ENCODE results near the gene HPS4. TPM values are rescaled to one million over a fixed set of nuclear protein-coding genes. Genes with fewer than 3 reads are reported as not detected.

Gene HPS4
- total RNA-seq, 1 donor from 2014 or later: 34.2 TPM

DNA sequence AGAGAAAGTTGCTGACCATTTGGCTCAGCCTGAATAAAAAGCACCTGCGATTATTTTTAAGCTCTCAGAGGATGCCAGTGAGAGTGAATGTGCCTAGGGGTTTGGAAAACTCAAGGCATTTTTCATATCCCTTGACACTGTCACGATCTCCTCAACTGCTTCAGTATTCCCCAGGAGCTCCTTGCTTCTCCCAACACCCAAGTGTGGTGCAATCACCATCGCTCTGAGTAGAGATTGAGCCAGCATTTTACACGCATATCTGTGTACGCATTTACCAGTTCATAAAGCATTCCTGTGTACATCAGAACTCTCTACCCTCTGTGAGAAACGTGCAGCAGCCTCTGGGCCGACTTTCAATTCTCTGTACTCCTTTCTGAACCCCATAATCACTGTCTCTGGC, 1.4 kb upstream of the HPS4 start:
- Mint-ChIP-seq H3K4me3 (ENCODE audit: unreplicated experiment) (no peak overlapping the region), H3K27ac (ENCODE audit: unreplicated experiment) (no peak overlapping the region), H3K9me3 (ENCODE audit: unreplicated experiment) (no peaks in the 10 kb centered on the region), H3K27me3 (ENCODE audit: unreplicated experiment) (peaks cover 3% of the 10 kb centered on the region), H3K4me1 (ENCODE audit: unreplicated experiment) (peaks cover 33% of the 10 kb centered on the region), H3K36me3 (ENCODE audit: low read depth, unreplicated experiment) (peaks cover 17% of the 10 kb centered on the region)
- no peak for DNase-seq (ENCODE audit: low spot score)
- no peak for TF ChIP-seq CTCF (IDR thresholded peaks at IDR 0.05; ENCODE audit: unreplicated experiment)

GRCh38 chr22:26484360-26484706, 750 bp upstream of the HPS4 start:
- no peak for TF ChIP-seq CTCF (IDR thresholded peaks at IDR 0.05; ENCODE audit: unreplicated experiment)
- peaks cover 32% of the 10 kb centered on the region for H3K4me1 Mint-ChIP-seq (ENCODE audit: unreplicated experiment)
- H3K27me3 Mint-ChIP-seq (ENCODE audit: unreplicated experiment): peaks cover 3% of the 10 kb centered on the region
- peaks cover 21% of the 10 kb centered on the region for H3K36me3 Mint-ChIP-seq (ENCODE audit: low read depth, unreplicated experiment)
- no peak for DNase-seq (ENCODE audit: low spot score)
- H3K27ac Mint-ChIP-seq (ENCODE audit: unreplicated experiment): peak overlapping the region; percentile 82
- H3K9me3 Mint-ChIP-seq (ENCODE audit: unreplicated experiment): no peaks in the 10 kb centered on the region
- peak overlapping the region; percentile 93 for H3K4me3 Mint-ChIP-seq (ENCODE audit: unreplicated experiment)

DNA sequence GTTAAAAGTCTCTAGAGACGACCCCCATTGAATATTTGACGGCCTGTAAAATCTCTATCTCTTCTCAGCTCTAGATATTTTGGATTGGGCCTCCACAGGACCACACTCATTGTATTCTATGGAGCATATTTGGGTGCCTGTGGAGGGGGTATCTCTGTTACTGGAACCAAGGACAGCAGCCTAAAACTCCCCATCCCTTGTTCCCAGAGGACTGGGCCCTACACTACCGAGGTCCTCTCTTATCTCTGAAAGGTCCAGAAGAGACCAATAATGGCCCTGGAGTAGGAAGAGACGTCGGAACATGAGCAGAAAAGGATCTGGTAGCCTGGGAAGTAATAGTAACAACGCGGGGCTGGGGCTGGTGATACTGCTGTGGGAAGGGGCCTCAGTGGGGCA, 542 bp downstream of the HPS4 start:
- peak overlapping the region; percentile 93 for H3K4me3 Mint-ChIP-seq (ENCODE audit: unreplicated experiment)
- TF ChIP-seq CTCF (IDR thresholded peaks at IDR 0.05; ENCODE audit: unreplicated experiment): no peak
- no peak for DNase-seq (ENCODE audit: low spot score)
- H3K36me3 Mint-ChIP-seq (ENCODE audit: low read depth, unreplicated experiment): peaks cover 15% of the 10 kb centered on the region
- H3K9me3 Mint-ChIP-seq (ENCODE audit: unreplicated experiment): no peaks in the 10 kb centered on the region
- H3K4me1 Mint-ChIP-seq (ENCODE audit: unreplicated experiment): peaks cover 34% of the 10 kb centered on the region
- peaks cover 3% of the 10 kb centered on the region for H3K27me3 Mint-ChIP-seq (ENCODE audit: unreplicated experiment)
- H3K27ac Mint-ChIP-seq (ENCODE audit: unreplicated experiment): peak overlapping the region; percentile 93

- DNase-seq (ENCODE audit: low spot score): no peak
- no peak for TF ChIP-seq CTCF (IDR thresholded peaks at IDR 0.05; ENCODE audit: unreplicated experiment)
- peak overlapping the region; percentile 93 for H3K27ac Mint-ChIP-seq (ENCODE audit: unreplicated experiment)
- H3K36me3 Mint-ChIP-seq (ENCODE audit: low read depth, unreplicated experiment): peaks cover 17% of the 10 kb centered on the region
- peak overlapping the region; percentile 93 for H3K4me3 Mint-ChIP-seq (ENCODE audit: unreplicated experiment)
- H3K4me1 Mint-ChIP-seq (ENCODE audit: unreplicated experiment): peaks cover 34% of the 10 kb centered on the region
- H3K27me3 Mint-ChIP-seq (ENCODE audit: unreplicated experiment): peaks cover 3% of the 10 kb centered on the region
- no peaks in the 10 kb centered on the region for H3K9me3 Mint-ChIP-seq (ENCODE audit: unreplicated experiment)
Measured at GRCh38 chr22:26482161-26482560, 1.4 kb downstream of the HPS4 start.

GRCh38 chr22:26481694-26482093, 1.9 kb downstream of the HPS4 start:
- H3K4me1 Mint-ChIP-seq (ENCODE audit: unreplicated experiment): peaks cover 34% of the 10 kb centered on the region

More at GRCh38 chr22:26481694-26482093, 1.9 kb downstream of the HPS4 start:
- no peak for TF ChIP-seq CTCF (IDR thresholded peaks at IDR 0.05; ENCODE audit: unreplicated experiment)
- H3K27me3 Mint-ChIP-seq (ENCODE audit: unreplicated experiment): peaks cover 3% of the 10 kb centered on the region
- H3K27ac Mint-ChIP-seq (ENCODE audit: unreplicated experiment): no peak overlapping the region
- H3K36me3 Mint-ChIP-seq (ENCODE audit: low read depth, unreplicated experiment): peaks cover 22% of the 10 kb centered on the region
- DNase-seq (ENCODE audit: low spot score): no peak
- no peak overlapping the region for H3K4me3 Mint-ChIP-seq (ENCODE audit: unreplicated experiment)
- H3K9me3 Mint-ChIP-seq (ENCODE audit: unreplicated experiment): no peaks in the 10 kb centered on the region

Data from endothelial cell (in vitro differentiated cells).